Measurements from ENCODE around the gene TMEM132E.

GRCh38 chr17:34533806-34534527 is 45.4 kb upstream of the TMEM132E start:
- TF ChIP-seq CTCF (IDR thresholded peaks at IDR 0.05) (no peak), POLR2A (IDR thresholded peaks at IDR 0.05) (no peak)

All from right lobe of liver (tissue), 4 donors.